Kasumi-1 (cell line): ENCODE data around the gene KRT222.

ENCODE experiments used
- DNase-seq, 2 experiments: peaks; one replicate each; lab custom pipeline; 2025; lab: John Stamatoyannopoulos, UW

Gene KRT222

DNA sequence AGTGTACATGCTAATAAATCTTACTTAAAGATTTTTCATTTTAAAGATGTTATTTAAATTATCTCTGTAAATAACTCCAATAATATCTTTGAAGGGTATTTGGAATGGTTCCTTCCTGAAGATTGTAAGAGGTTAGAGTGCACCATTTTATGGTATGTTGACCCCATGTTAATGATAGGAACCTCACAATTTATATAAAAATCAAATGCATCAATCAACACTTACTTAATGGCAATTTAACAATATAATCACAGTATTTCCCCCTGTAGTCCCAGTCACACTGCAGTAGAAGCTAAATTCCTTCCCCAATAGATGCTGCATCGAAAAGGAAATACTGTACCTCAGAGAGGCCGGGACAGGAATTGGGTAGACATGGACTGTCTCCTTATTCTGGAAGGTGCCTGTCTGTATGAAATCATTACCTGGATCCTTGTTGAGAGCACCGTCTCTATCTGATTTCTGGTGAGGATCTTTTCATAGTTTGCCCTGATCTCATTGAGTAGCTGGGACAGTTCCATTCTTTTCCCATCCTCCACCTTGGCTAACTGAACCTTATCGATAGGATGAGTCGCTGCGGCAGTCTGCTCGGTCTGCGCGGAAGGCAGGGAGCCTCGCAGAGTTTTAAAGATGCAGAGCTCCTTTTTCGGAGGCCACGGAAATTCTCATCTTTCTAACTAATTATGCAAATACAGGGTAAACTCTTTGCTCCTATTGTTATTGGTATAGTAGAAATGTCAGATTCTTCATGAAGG lies at the start of gene KRT222:
Gene KRT222 (minus strand): TSS at position 596 of the 752 bp plus-strand sequence. CDS start 78 bp downstream, at position 518.
- no peak for DNase-seq

DNA sequence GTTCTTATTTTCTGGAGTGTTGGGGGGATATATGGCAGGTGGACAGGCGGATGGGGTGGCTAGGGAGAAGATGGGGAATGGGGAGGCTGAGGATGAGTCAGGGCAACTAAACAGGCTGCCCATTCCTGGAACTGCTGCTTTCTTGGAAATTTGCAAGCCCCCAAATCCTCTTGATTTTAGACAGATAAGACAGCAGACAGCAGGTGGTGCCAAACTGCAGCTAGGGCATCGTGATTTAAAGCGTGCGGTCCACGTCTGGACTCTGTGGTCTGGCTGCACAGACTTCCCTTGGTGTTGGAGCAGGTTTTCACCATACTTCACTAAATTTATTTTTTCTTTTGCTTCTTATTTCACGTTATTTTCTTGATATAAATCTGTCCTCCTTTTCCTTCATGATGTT lies 49.5 kb upstream of the KRT222 start:
- DNase-seq, result no peak

DNA sequence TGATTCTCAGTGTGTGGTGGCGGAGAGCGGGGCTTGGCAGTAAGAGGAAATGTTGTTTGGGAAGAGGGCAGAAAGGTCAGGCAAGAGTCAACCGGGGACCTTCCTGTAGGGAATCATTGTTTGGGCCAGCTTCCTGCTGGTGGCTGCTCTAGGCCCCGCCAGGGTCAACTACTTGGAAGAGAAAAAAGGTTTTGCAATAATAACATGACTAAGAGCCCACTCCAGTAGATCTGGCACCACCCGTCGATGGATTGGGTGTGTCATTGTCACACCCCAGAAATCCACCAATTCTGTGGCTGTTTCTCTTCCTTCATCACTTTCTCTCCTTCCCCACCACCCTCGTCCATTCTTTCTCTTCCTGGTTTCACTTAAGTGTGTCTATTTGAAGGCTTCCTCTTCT lies 42.8 kb upstream of the KRT222 start:
- DNase-seq, result no peak

DNA sequence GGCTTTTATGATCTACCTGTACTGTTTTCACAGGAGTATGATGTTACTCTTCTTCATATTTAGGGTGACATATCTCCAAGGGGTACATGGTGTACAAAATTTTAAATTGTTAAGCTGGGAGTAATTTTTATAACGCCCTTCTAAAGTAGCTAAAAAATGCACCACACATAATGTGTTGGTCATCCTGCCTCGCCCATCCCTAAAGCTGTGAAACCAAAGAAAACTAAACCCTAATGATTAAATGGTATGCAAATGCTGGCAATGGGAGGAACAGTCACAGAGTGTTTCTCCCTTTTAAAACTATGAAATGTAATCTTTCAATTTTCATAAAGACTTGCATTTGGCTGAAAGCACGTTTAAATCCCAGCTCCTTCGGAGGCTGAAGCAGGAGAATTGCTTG lies 40.6 kb upstream of the KRT222 start:
- no peak for DNase-seq

DNA sequence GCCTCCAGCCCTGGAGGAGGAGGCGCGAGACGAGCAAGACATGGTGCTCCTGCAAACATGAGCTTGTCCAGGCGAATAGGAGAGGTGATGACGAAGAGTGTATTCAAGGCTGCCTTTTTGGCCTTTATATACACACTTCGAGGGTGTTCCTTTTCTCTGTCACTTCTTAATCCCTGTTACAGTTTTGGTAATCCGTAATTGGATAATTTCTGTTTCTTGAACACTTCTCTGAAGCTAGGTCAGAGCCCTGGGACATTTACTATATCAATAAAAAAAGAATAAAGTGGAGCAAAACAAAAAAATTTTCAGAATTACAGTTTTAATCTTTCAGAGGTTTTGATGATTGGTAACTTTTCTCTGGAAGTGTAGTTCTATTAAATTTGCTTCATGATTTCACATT lies 38.7 kb upstream of the KRT222 start, which contains the start of gene KRT24:
Gene KRT24 (minus strand): TSS at position 101 of the 400 bp plus-strand sequence. CDS start 59 bp downstream, at position 42.
- no peak for DNase-seq

DNA sequence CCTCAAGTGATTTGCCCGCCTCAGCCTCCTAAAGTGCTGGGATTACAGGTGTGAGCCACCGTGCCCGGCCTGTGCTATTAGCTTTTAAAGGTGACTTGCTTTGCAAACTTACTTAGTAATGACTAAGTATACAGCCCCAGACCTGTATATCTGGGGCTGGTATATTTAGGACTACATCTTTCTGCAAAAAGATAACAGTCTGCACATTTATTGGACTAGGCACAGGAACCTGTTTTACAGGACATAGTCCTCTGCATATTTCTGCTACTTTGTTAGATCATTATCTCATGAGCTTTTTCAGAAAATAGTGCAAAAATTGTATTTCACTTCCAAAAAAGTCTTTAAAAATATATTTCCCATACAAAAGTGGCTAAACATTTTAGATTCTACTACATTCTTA lies 37.3 kb upstream of the KRT222 start:
- no peak for DNase-seq

DNA sequence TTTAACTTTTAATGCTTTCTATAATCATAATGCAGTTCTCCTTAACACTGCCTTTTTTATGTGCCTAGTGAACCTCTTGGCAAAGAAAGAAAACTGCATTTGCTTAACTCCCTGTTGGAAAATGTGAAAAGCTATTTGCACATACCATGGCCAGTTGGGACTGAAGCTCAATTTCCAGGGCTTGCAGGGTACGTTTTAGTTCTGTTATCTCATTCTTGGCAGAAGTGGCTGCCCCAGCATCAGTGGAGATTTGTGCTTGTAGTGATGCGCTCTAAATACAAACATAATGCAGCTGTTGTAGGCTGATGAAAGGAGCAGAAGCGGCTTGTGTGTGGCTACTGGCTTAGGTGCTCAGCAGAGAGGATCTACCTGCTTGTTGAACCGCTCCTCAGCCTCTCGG lies 34.9 kb upstream of the KRT222 start:
- no peak for DNase-seq

DNA sequence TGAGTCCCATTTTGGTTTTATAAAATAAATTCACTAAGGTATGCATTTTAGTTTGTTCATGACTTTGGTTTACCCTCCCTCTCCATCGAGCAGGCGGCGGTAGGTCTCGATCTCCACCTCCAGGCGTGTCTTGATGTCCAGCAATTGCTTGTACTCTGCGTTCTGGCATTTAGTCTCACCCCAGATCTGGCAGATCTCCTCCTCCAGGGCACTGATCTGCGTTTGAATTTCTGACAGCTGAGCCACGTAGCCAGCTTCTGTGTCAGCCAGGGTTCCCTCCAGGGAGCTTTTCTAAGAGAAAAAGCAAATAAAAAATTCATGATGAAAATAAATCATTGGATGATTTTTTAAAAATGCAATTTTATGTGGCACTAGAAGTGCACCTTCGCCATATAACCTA lies 34.4 kb upstream of the KRT222 start:
- no peak for DNase-seq

DNA sequence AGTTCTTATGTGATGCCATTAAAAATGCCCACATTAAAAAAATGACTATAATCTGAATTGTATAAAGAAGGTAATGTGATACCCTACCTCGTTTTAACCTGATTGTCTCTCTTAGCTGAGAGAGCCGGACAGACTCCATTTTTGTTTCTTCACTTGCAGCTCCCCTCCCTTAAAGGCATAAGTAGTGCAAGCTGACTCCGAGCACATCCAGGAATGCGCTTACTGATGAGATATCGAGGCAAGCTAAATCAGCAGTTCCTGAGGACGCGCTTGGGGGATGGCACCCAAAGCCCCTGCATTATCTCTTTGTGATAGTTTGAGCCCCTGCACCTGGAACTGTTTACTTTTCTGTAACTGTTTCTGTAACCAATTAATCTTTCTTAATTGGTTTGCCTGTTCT lies 32.3 kb upstream of the KRT222 start:
- DNase-seq, result no peak

DNA sequence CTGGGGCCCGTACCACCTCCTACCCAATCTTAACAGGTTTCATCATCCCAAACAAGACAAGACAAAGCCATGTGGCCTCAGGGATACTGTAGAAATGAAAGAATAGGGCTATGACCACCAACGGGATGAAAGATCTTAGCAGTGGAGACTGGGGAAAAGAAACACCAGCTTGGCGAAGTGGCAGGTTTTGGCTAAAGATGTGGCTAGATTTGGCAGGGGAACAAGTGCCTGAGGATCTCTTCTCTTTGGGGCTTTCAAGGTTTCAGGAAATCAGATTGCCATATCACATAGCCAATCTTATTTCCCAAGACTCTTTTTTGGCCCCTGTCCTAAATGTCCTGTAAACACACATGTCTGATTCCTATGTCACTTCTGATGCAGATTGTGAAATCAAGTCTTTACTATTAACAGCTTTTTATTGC lies 31.7 kb upstream of the KRT222 start:
- no peak for DNase-seq

DNA sequence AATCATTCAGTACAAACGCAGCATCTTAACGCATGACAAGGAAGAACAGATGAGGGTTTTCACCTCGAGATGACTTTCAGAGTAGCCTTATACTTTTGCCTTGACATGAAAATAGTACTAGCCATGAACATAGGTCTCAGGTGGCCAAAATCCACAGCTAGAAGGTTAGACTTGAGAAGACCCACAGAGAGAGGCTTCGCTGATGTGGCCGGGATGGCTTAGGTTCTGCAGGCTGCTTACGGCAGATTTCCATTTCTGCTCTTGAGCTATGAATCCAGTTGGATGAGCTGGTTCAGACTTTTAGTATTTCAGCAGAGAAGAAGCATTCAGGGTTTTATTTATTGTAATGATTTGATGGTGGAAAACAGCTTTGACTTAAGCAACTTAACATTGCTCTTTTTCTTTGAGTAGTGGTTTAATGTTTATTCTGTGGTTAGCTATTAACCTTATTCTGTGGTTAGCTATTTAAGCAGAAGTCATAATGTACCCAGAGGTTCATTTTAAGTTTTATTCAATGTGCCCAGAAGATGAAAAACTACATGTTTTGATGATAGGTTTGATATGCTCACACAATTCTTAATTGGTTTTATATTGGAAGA lies 31.0 kb upstream of the KRT222 start:
- DNase-seq, result no peak

DNA sequence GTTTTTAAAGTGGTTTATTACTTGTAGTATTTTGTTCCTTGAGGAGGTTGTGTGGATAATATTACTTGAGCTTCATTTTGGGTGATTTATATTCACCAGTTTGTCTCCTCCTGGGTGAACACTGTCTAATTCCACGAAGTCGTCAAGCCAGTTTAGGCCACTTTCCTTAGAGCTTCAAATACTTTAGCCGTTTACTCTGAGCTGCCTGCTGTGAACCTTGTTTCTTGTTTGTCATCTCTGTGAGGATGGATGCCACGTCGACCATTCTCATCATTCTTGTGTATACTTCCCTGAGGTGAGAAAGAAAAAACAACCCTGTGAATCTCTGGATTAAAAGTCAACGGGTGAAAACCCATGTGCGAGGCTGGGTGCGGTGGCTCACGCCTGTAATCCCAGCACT lies 29.6 kb upstream of the KRT222 start:
- no peak for DNase-seq

DNA sequence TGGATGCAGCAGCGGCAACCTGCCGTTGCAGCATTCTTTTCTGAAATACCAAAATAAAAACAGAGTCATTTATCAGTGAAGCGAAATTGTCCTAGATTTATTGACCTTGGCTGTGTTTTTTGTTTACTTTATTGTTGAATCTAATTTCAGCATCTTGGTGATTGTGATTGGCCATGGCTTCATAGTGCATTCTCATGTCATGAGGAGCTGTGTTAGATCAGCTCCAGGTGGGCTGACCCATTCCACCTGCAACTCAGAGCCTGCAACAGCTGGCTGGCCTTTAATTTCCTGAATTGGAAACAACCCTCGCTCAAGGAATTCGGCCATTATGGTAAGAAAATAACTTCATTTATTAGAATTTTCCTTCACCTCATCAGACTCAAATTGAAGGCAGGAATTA lies 22.1 kb upstream of the KRT222 start:
- no peak for DNase-seq

DNA sequence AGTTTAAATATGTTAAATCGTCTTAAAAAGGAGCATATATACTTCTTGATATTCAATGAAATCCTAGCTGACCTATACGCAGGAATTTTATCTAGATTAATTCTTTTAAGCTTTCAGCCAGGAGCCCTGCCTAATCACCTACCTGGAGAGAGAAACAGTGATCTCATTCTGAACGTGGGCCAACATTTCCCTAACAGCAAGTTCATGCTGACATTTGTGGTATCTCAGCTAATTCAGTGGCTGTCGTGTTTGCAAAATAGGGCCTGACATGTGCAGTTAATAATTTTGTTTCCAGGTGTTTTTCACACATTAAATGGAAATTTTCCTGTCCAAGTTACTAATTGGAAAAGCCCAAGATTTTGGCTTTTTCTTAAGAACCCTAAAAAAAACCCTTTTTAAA lies 21.2 kb upstream of the KRT222 start:
- DNase-seq, result no peak

DNA sequence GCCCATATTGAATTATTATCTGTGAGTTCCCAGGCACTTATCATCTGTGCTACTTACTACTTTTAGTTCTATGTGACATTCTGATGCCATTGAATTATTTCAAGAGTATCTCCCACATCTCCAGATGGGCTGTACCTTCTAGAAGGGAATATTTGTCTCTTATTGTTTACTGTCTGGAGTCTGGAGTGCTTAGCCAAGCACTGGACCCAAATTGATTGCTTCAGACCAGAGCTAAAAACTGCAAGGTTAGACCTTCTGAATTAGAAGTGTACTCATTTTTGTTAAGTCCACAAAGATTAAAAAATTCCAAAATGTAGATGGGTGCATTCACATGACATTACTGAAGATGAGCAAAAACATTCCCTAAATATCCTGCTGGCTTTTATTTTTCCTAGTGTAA lies 16.0 kb upstream of the KRT222 start:
- no peak for DNase-seq

DNA sequence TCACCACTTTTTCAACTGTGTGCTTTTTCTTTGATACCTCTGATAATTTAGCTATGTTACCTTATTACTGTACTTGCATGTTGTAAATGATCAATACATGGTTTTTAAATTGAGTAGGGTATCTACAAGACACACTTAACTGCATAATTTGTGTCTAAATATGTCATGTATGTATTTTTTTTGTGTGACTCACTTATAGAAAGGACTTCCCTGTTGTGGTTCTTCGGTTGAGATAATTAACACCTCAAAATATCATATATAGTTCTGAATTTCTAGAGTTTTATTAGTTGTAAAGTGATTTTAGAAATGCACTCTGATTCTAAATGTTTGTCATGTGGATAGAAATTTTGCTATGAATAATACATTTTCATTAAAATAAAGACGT lies 14.5 kb upstream of the KRT222 start:
- no peak for DNase-seq

DNA sequence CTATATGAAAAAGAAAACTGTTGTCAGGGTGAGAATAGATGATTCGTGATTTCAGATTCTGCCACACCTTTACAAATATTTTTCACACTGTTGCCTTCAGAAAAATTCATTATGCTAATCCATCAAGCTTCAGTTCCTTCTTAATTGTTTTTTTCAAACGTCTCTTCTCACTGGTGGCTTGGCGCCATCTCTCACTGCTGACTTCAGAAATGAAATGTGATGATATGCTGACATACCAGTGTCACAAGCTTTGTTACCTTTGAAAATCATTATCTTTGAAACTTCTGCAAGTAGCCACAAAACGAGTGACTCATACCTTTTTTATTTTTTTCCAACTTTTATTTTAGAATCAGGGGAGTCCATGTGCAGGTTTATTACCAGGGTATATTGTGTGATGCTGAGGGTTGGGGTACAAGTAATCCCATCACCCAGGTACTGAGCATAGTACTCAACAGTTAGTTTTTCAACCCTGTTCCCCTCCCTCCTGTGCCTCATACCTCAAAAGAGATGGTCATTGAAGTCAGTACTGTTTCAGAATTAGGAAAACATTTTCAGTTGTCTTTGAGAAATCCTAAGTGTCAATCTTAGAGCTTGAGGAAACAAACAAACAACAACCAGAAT lies 14.0 kb upstream of the KRT222 start:
- no peak for DNase-seq

DNA sequence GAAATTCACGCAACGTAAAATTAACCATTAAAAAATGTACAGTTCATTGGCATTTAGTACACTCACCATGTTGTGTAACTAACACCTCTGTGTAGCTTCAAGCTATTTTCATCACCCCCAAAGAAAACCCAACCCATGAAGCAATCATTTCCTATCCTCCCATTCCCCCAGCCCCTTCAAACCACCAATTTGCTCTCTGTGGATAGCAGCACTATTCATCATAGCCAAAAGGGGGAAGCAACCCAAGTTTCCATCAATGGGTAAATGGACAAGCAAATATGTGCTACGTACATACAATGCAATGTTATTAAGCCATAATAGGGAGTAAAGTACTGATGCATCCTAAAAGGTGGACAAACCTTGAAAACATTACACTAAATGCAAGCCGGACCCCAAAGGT lies 10.9 kb upstream of the KRT222 start:
- no peak for DNase-seq

DNA sequence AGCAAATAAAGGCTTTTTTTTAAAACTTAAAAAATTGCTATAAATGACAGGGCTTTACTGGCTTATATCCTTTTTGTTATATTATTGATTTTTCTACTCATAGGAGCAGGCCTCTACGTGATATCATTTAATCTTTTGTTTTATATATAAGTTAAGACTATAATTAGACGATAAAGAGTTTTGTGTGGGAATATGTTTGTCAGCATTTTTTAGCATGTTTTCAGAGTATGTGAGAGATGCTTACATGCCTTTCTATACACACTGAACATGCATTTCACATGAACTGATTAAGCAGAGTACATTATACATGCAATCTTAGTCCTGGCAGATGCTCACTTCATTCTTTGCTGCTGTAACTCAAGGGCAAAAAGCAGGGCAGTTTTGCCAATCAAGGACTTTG lies 7.7 kb upstream of the KRT222 start:
- DNase-seq, result no peak

DNA sequence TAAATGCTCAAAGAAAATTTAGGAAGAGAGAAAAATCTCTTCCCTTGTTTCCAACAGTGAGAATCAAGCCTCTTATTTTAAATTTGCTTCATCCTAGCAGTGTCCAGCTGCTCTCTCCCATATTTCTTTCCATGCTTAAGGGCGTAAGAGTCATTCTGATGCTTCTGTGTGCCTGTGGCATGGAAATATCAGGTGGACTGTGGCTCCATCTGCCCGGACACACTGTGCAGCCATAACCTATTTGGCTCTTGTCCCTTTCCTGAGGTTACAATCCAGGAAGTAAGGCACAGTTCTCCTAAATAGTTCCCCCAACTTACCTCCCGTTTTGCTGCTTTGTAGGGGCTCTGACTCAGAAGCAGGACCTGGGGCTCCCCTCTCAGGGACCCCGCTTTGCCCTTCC lies 6.3 kb upstream of the KRT222 start:
- no peak for DNase-seq

DNA sequence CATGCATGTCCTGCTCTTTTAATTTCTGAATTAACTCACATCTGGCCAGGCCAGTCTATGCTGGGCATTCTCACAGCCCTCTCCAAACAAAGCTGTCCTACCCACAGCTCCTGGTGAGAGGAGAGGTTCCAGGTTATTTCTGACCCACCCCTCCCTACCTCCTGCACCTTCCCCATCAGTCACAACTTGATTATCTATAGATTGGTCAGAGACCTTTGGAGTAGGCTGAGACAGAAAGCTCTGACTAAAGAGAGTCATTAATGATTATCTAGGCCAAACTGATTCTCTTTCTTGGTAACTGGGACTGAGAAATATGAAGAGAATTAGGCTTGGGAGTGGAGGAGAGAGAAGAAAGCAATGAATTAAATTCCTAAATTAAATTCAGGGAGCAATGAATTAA lies 1.4 kb upstream of the KRT222 start:
- no peak for DNase-seq

DNA sequence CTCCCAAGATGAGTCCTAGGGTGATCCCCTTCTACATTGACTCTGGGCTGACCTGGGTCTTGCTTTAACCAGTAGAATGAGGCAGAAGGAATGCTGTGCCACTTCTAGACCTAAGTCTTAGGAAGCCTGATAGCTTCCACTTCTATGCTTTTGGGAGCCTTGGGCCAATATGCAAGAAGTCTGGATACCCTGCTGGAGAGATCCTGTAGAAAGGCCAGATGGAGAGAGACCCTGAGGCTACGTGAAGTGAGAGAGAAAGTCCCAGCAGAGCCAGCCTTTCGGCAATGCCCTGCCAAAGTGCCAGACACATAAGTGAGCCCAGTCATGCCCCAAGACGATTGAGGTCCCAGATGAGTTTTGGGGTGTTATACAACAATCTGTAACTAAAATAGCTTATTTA lies 1.7 kb downstream of the KRT222 start:
- DNase-seq, result no peak

DNA sequence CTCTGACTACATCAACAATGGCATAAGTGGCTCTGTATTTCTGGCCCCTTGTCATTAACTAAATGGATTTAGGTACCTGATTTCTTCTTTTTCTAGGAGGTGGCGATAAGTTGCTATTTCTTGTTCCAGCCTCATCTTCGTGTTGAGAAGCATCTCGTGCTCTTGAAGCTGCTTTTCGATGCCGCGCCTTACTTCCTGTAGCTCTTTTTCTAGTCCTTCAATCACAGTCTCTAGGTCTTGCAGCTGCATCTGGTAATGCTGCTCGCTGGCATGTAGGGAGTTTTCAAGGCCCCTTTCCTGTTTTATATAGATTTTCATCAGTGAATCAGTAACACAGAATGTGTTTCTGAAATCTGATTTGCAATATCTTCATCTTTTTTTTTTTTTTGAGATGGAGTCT lies 5.1 kb downstream of the KRT222 start:
- no peak for DNase-seq

DNA sequence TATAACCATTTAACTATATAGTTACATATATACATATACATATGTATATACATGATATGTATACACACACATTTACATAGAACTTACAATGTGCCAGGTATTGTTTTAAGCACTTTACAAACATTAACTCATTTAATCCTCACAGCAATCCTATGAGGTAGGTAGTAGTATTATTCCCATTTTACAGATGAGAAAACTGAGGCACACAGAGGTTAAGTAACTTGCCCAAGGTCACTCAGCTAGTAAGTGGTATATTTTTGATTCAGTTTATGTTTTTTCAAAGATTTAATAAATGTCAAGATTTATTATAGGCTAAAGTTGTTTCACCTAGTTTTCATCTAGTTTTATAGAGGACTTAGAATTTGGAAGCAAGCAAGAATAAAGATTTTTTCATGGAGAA lies 6.6 kb downstream of the KRT222 start:
- no peak for DNase-seq
